Cardiac fibroblast (primary cell): ENCODE measurements around the gene E2F8.

Experiments used
- DNase-seq, 2 donors: peaks; one replicate each; pipeline versions ENCODE4 v3.0.0 to v3.0.0-alpha.2; 2010; ENCODE audit warnings: low read depth in 2 of 2
- H3K4me3 ChIP-seq, 2 donors: replicated peaks in 1 of 2; 1 replicate in 1 of 2; 2 replicates in 1 of 2; pipeline ENCODE4 v1.5.1; 2011; ENCODE audit warnings: low read depth in 2 of 2, low read length in 2 of 2, mild to moderate bottlenecking in 2 of 2, moderate library complexity in 1 of 2
- TF ChIP-seq, protein P1 (sequence below): IDR thresholded peaks from one replicate; pipeline ENCODE4 v1.5.1; 2011; ENCODE audit warnings: low read depth, mild to moderate bottlenecking, low read length, inconsistent platforms

The E2F8 gene

GRCh38 chr11:19240420-19241259 is at the start of gene E2F8:
Gene E2F8 (minus strand): TSS chr11:19240945. CDS start chr11:19240121, 824 bp downstream.
- TF ChIP-seq, protein P1, sequence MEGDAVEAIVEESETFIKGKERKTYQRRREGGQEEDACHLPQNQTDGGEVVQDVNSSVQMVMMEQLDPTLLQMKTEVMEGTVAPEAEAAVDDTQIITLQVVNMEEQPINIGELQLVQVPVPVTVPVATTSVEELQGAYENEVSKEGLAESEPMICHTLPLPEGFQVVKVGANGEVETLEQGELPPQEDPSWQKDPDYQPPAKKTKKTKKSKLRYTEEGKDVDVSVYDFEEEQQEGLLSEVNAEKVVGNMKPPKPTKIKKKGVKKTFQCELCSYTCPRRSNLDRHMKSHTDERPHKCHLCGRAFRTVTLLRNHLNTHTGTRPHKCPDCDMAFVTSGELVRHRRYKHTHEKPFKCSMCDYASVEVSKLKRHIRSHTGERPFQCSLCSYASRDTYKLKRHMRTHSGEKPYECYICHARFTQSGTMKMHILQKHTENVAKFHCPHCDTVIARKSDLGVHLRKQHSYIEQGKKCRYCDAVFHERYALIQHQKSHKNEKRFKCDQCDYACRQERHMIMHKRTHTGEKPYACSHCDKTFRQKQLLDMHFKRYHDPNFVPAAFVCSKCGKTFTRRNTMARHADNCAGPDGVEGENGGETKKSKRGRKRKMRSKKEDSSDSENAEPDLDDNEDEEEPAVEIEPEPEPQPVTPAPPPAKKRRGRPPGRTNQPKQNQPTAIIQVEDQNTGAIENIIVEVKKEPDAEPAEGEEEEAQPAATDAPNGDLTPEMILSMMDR: no peak

DNA sequence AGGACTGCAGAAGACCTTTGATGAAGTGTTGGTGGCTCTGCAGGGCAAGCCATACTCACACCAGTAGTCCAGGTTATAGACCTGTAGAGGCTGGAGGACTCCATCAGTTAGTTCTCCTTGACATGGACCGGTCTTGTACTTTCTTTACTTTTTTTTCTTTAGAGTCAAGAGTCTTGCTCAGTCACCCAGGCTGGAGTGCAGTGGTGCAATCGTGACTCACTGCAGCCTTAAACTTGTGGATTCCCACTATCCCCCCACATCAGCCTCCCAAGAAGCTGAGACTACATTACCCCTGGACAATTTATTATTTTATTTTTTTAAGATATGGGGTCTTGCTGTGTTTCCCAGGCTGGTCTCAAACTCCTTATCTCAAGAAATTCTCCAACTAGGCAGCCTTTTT is 49.6 kb upstream of the E2F8 start:
- no peak overlapping the region for H3K4me3 ChIP-seq
- TF ChIP-seq, protein P1: no peak
- DNase-seq: peak in 1 of 2 donors; percentile 31

More at GRCh38 chr11:19240420-19241259, at the start of gene E2F8:
- peak; percentile 93 to 94 for DNase-seq
- peak within 1 kb of the TSS; percentile 71 for H3K4me3 ChIP-seq

DNA sequence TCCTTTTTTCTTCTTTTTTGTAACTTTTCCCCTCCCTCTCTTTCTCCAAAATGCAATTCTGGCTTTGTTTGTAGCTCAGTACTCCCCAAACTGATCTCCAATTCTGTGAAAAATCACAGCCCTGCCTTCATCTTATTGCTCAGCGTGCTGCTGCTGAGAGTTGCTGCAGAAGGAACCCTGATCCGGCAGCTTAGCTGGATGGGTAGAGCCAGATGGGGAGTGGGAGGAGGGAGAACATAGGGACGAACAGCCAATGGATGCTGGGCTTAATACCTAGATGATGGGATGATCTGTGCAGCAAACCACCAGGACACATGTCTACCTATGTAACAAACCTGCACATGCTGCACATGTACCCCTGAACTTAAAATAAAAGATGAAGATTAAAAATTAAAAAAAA is 47.5 kb upstream of the E2F8 start:
- TF ChIP-seq, protein P1: no peak
- H3K4me3 ChIP-seq: no peak overlapping the region
- DNase-seq: no peak

DNA sequence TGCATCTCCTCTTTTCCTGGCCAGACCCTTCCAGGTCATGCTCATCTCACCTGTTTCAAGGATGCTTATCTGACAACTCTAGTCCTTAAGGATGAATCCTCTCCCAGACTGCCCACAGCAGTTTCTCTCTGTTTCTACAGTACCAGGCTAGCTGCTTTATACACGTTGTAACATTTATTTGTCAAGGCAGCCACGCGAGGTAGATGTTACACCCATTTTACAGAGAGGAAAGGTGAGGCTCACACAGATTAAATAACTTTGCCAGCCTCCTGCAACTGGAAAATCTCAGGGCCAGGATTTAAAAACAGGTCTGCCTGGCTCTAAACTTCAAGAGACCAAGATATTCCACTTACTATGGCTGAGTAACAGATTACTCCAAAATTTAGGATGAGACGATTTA is 45.7 kb upstream of the E2F8 start:
- no peak for DNase-seq
- no peak overlapping the region for H3K4me3 ChIP-seq
- TF ChIP-seq, protein P1: no peak

- H3K4me3 ChIP-seq: no peak overlapping the region
- DNase-seq: no peak
- TF ChIP-seq, protein P1: no peak
Observed at GRCh38 chr11:19284881-19285280, 44.1 kb upstream of the E2F8 start.

DNA sequence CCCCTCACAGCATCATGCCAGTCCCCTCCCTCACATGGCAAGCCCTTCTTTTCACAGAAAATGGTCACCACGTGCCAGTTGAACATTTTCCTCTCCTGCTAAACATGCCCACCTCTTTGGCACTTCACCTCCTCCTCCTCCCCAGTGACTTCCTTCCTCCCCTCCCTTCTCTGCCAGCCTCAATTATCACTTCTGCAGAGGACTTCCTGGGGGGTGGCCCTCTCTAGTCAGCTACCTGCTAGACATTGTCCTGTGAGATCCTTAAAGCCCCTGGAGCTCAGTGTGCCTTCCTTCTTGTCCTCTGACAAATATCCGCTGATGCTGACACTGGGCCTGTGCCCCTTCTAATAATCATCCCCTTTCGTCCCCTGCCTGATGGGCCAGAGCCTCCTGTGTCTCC is 43.2 kb upstream of the E2F8 start:
- no peak overlapping the region for H3K4me3 ChIP-seq
- no peak for DNase-seq
- TF ChIP-seq, protein P1: no peak
